Glutamatergic neuron (in vitro differentiated cells): ENCODE results near the gene ZNF473. TPM values are rescaled to one million over a fixed set of nuclear protein-coding genes. Genes with fewer than 3 reads are reported as not detected.

Experiments used
- DNase-seq: peaks from one replicate; pipeline ENCODE4 v3.0.0; 2022
- H3K27ac Mint-ChIP-seq: one replicate; pipeline ENCODE4 v1.8.0; 2020; ENCODE audit warnings: mild to moderate bottlenecking, mixed read lengths, inconsistent platforms; ENCODE audit not compliant: unreplicated experiment
- H3K27me3 Mint-ChIP-seq: one replicate; pipeline ENCODE4 v1.8.0; 2020; ENCODE audit warnings: mild to moderate bottlenecking, moderate library complexity, mixed read lengths, inconsistent platforms; ENCODE audit not compliant: unreplicated experiment
- H3K36me3 Mint-ChIP-seq: one replicate; pipeline ENCODE4 v1.8.0; 2020; ENCODE audit warnings: mild to moderate bottlenecking, mixed read lengths, inconsistent platforms; ENCODE audit not compliant: unreplicated experiment
- H3K4me1 Mint-ChIP-seq: one replicate; pipeline ENCODE4 v1.8.0; 2020; ENCODE audit warnings: mild to moderate bottlenecking, low read depth, mixed read lengths, inconsistent platforms; ENCODE audit not compliant: unreplicated experiment
- H3K4me3 Mint-ChIP-seq: one replicate; pipeline ENCODE4 v1.8.0; 2020; ENCODE audit warnings: mild to moderate bottlenecking, mixed read lengths, inconsistent platforms; ENCODE audit not compliant: unreplicated experiment
- H3K9me3 Mint-ChIP-seq: one replicate; pipeline ENCODE4 v1.8.0; 2020; ENCODE audit warnings: mild to moderate bottlenecking, moderate library complexity, mixed read lengths, inconsistent platforms; ENCODE audit not compliant: unreplicated experiment
- total RNA-seq: library from RNA; stranded (reverse); fragmentation: NEBNext Ultra II Directional; extraction: Animal tissue kit (Norgen Biotek cat#: 25700); gene quantifications from one replicate; pipeline ENCODE4 v1.2.1, GENCODE V29; 2021; ENCODE audit not compliant: unreplicated experiment
- TF ChIP-seq, protein P1 (sequence below): fragments of 200-600 bp; sonication (generic); IDR thresholded peaks from one replicate; pipeline ENCODE4 v1.5.0; 2021; ENCODE audit not compliant: partially characterized antibody, unreplicated experiment

Gene ZNF473
- total RNA-seq, 1 donor from 2014 or later, result 13.4 TPM

DNA sequence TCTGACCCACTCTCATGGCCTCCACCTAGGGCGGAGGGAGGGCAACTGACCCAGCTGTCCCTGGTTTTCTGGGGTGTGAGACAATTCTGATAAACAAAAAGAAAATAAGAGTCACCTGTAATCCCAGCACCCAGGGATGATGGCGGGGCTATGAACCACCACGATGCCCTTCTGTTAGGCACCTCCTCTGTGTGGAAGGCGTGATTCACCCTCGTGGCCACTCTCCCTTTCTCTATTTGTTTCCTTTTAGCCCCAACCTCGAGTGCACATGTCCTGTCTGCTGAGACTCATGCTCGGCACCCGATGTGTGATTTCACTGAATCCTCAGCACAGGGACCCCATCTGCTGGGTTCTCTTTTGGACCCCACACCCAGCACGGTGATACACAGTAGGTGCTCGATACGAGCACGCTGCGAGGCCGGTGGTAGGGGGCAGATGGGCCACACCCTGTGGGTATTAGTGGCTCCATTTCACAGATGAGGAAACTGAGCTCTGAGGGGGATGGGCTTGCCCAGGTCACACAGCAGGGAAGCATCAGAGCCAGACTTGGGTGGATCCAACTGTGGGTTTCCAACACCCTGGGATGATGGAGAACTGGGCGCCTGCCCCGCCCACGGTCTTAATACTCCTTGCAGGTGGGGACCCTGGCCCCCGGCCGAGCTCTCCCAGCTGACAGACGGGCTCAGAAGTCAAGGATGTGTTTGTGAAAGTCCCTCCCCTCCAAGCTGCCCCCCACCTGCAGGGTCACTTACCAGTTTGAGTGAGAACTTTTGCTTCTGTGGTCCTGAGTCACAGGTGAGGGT, 25.6 kb upstream of the ZNF473 start:
- Mint-ChIP-seq H3K4me1 (no peaks in the 10 kb centered on the region), H3K4me3 (no peak overlapping the region), H3K27me3 (peaks cover 6% of the 10 kb centered on the region), H3K9me3 (peaks cover 3% of the 10 kb centered on the region), H3K27ac (no peak overlapping the region), H3K36me3 (no peaks in the 10 kb centered on the region)
- DNase-seq, result no peak
- TF ChIP-seq, protein P1, sequence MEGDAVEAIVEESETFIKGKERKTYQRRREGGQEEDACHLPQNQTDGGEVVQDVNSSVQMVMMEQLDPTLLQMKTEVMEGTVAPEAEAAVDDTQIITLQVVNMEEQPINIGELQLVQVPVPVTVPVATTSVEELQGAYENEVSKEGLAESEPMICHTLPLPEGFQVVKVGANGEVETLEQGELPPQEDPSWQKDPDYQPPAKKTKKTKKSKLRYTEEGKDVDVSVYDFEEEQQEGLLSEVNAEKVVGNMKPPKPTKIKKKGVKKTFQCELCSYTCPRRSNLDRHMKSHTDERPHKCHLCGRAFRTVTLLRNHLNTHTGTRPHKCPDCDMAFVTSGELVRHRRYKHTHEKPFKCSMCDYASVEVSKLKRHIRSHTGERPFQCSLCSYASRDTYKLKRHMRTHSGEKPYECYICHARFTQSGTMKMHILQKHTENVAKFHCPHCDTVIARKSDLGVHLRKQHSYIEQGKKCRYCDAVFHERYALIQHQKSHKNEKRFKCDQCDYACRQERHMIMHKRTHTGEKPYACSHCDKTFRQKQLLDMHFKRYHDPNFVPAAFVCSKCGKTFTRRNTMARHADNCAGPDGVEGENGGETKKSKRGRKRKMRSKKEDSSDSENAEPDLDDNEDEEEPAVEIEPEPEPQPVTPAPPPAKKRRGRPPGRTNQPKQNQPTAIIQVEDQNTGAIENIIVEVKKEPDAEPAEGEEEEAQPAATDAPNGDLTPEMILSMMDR, result no peak

DNA sequence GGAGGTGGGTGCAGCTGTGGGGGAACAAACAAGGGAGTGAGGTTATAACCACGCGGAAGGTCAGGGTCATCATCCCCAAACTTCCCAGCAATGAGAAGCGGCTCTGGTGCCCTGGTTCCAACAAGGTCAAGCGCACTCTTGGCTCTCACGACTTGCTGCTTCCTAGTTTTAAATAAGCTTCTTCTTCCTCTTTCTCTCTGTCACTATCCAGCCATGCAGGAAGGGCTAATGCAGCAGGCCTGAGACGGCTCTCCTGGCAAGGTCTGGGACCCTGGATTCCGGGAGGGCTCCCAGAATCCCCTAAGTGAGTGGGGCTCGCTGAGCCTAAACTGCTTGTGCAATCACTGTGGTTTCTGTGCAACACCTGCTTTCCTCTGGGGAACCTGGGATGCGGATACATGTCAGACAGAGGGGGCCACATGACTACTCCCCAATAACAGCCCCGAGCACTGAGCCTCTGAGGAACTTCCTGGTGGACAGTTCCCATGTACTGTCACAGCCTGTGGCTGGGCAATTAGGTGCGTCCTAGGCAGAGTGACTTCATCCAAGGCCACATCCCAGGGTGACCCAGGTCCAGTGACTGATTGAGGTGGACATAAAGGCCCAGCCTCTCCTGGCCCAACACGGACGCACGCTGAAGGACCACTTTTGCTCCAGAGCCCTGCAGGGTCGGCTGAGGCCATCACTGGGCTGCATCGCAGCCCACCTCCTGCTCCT, 24.8 kb upstream of the ZNF473 start:
- peaks cover 2% of the 10 kb centered on the region for H3K9me3 Mint-ChIP-seq
- TF ChIP-seq, protein P1, result no peak
- H3K27me3 Mint-ChIP-seq, result peaks cover 7% of the 10 kb centered on the region
- H3K4me3 Mint-ChIP-seq, result no peak overlapping the region
- no peaks in the 10 kb centered on the region for H3K36me3 Mint-ChIP-seq
- no peak for DNase-seq
- no peak overlapping the region for H3K27ac Mint-ChIP-seq
- no peaks in the 10 kb centered on the region for H3K4me1 Mint-ChIP-seq

DNA sequence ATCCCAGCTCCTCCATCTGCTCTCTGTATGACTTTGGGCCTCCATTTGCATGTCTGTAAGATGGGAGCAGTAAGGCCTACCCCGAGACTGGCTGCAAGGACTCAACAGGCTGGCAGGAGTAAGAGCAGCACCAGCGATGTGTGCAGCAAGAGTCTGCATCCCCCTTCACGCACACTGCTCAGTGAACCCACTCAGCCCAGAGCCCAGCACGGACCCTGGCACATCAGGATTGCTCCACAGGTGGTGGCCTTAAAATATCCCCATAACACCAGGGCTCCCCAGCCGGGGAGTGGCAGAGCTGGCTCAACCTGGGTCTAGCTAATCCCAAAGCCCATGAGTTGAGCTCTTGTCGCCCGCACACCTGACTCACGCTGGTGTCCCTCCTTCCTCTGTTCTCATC, 24.0 kb upstream of the ZNF473 start:
- TF ChIP-seq, protein P1, result no peak
- Mint-ChIP-seq H3K36me3 (no peaks in the 10 kb centered on the region), H3K27ac (no peak overlapping the region), H3K27me3 (peaks cover 7% of the 10 kb centered on the region), H3K4me3 (no peak overlapping the region), H3K9me3 (peaks cover 2% of the 10 kb centered on the region), H3K4me1 (no peaks in the 10 kb centered on the region)
- DNase-seq, result no peak

DNA sequence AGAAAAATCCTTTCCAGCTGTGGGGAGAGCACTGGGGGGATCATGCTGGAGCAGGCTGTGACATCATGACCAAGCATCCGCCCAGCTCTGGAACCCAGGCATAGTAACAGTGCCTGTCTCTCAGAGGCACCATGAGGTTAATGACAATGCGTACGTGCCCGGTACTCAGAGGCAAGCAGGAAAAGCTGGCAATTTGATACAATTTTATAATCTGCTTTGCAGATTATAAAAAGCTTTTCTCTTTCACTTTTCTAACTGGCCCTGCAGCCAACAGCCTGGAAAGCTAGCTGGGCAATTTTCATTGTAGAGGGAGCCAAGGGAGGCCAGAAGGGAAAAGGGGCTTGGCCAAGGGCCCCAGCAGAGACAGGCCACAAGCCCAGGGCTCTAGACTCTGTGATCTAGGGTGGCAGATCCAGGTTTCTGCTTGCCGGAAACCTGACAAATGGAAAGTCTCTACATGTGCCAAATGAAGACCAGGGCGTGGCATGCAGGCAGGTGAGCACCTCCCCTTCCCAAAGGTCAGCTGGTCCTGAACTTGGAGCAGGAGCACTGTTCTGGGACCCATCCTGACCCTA, 23.3 kb upstream of the ZNF473 start:
- Mint-ChIP-seq H3K27ac (no peak overlapping the region), H3K9me3 (peaks cover 2% of the 10 kb centered on the region), H3K4me3 (no peak overlapping the region), H3K4me1 (no peaks in the 10 kb centered on the region), H3K27me3 (peaks cover 9% of the 10 kb centered on the region), H3K36me3 (no peaks in the 10 kb centered on the region)
- TF ChIP-seq, protein P1, result no peak
- DNase-seq, result no peak
